GM21786 (cell line): ENCODE measurements around the gene LINC00305.

Experiments used
- ATAC-seq: cut with Tn5 transposase; IDR thresholded peaks from one replicate; pipeline ENCODE4 v1.9.1; 2021; ENCODE audit not compliant: unreplicated experiment

The LINC00305 gene

GRCh38 chr18:64037812-64038414, 111.0 kb downstream of the LINC00305 start:
- ATAC-seq, result peak; percentile 67

DNA sequence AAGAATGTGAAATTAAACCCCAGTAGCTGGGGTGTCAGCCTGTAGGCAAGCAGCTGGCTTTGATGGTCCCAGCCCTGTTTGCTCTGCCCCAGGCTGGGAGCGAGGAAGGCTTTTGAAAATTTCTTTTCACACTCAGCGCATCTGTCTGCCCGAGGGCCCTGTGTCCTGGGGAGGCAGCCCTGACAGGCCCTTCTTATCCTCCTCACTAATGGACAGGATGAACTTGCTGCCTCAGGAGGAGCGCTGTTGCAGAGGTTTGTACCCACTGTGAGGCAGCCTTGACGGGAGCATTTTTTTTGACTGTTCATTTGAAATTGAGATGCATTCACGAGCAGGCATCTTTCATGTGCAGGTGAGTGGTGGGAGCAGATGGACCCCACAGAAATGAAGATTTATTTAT, 116.6 kb downstream of the LINC00305 start:
- ATAC-seq, result no peak

DNA sequence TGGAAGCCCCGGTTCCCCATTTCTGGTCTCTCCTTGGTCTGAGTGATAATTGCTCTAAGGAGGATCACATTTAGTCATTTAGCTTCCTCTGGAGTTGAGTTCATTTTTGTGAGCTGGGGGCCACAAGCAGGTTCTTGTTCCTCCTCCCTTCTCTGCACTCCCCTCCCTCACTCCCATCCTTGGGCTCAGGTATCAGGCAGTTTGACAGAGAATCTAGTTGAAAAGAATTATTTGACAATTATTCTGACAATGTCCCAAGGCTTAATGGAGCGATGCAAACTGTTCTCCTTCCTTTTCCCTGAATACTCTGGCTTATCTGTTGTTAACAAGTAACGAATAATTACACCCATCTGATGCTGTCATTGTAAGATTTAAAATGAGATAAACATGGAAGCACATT, 117.5 kb downstream of the LINC00305 start:
- ATAC-seq, result no peak
